ENCODE results near the gene CELF5.

GRCh38 chr19:3316659-3317207 lies 92.3 kb downstream of the CELF5 start:
- no peak for TF ChIP-seq ATF3 (IDR thresholded peaks at IDR 0.05)
- TF ChIP-seq ATF3 (CRISPR knock-in tag; conservative IDR thresholded peaks at IDR 0.05), result no peak
- no peak for TF ChIP-seq NCOR1 (IDR thresholded peaks at IDR 0.05)
- TF ChIP-seq MCM5 (IDR thresholded peaks at IDR 0.05; ENCODE audit: low read depth), result no peak
- TF ChIP-seq NFRKB (IDR thresholded peaks at IDR 0.05; ENCODE audit: low read depth), result no peak
- no peak for TF ChIP-seq ZNF778 (CRISPR knock-in tag; IDR thresholded peaks at IDR 0.05)
- no peak for TF ChIP-seq POLR2A (conservative IDR thresholded peaks at IDR 0.05)
- no peak for TF ChIP-seq DNMT1 (IDR thresholded peaks at IDR 0.05)
- TF ChIP-seq SP1 (CRISPR knock-in tag; IDR thresholded peaks at IDR 0.05), result no peak
- TF ChIP-seq EP300 (IDR thresholded peaks at IDR 0.05; ENCODE audit: low read length), result no peak
- no peak for TF ChIP-seq GABPA (tag; conservative IDR thresholded peaks at IDR 0.05; ENCODE audit: low read depth)
- TF ChIP-seq TAF7 (tag; IDR thresholded peaks at IDR 0.05), result no peak
- TF ChIP-seq, protein P1, sequence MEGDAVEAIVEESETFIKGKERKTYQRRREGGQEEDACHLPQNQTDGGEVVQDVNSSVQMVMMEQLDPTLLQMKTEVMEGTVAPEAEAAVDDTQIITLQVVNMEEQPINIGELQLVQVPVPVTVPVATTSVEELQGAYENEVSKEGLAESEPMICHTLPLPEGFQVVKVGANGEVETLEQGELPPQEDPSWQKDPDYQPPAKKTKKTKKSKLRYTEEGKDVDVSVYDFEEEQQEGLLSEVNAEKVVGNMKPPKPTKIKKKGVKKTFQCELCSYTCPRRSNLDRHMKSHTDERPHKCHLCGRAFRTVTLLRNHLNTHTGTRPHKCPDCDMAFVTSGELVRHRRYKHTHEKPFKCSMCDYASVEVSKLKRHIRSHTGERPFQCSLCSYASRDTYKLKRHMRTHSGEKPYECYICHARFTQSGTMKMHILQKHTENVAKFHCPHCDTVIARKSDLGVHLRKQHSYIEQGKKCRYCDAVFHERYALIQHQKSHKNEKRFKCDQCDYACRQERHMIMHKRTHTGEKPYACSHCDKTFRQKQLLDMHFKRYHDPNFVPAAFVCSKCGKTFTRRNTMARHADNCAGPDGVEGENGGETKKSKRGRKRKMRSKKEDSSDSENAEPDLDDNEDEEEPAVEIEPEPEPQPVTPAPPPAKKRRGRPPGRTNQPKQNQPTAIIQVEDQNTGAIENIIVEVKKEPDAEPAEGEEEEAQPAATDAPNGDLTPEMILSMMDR (IDR thresholded peaks at IDR 0.05 in 2 of 3, conservative IDR thresholded peaks at IDR 0.05 in 1 of 3; ENCODE audit: insufficient read depth in 2 of 3, low read depth in 1 of 3, low read length in 3 of 3), result no peak

Data from K562 (cell line).